HCT116 (cell line): ENCODE data around the gene TTYH2. TPM values are rescaled to one million over a fixed set of nuclear protein-coding genes. Genes with fewer than 3 reads are reported as not detected.

Experiments used
- ATAC-seq: fragments of 200-7000 bp; cut with Tn5 transposase; 2 replicates; pipeline ENCODE4 v1.9.1; 2020; ENCODE audit warnings: mild to moderate bottlenecking, moderate library complexity
- BruUV-seq: library from RNA; stranded (reverse); fragments of 400-500 nt; replicated peaks from 2 replicates; lab custom pipeline; 2021; lab: Mats Ljungman, UMichigan
- CTCF ChIA-PET: fragments of 300-600 bp; sonication (Branson Sonifier 250); formaldehyde crosslinking; loops from one replicate; lab custom pipeline; 2021; ENCODE audit warnings: antibody characterized with exemption; lab: Charles Lee
- POLR2A ChIA-PET: fragments of 300-600, 350-600 bp; sonication (Branson Sonifier 250); formaldehyde crosslinking; loops from one replicate; lab custom pipeline; 2021; ENCODE audit warnings: antibody characterized with exemption; lab: Charles Lee
- RAD21 ChIA-PET, 2 experiments: fragments of 300-600 bp; sonication (Branson Sonifier 250); formaldehyde crosslinking; loops; one replicate each; lab custom pipeline; 2023; ENCODE audit warnings: low total read pairs in 2 of 2; ENCODE audit not compliant: uncharacterized antibody in 2 of 2, unreplicated experiment in 2 of 2, low non-redundant PET in 1 of 2; lab: Charles Lee
- DNase-seq: peaks from one replicate; pipeline ENCODE4 v3.0.0-alpha.2; 2010; ENCODE audit warnings: low read depth, low spot score
- H2AFZ ChIP-seq: fragments of 200-600 bp; shearing (Covaris generic), sonication (generic); 2 replicates; pipeline ENCODE4 v1.6.1; 2017; ENCODE audit warnings: low read depth, mixed run types, mixed read lengths, antibody characterized with exemption, low read length; ENCODE audit not compliant: poor library complexity, severe bottlenecking
- H3K27ac ChIP-seq: 2 replicates; pipeline ENCODE4 v1.5.1; 2012; ENCODE audit warnings: low read depth, low read length
- H3K27me3 ChIP-seq: fragments of 200-600 bp; sonication (generic); 2 replicates; pipeline ENCODE4 v1.6.1; 2016; ENCODE audit warnings: mixed run types, low read length, mixed read lengths; ENCODE audit not compliant: insufficient read depth
- H3K36me3 ChIP-seq, 2 experiments: fragments of 200-500 bp in 1 of 2; fragments of 200-600 bp in 1 of 2; sonication (Bioruptor generic) in 1 of 2; sonication (generic) in 1 of 2; 2 replicates each; pipeline versions ENCODE4 v1.5.1 to v1.6.1; 2014 to 2016; ENCODE audit warnings: low read length in 2 of 2, inconsistent platforms in 1 of 2, mixed read lengths in 1 of 2, mixed run types in 1 of 2; ENCODE audit not compliant: insufficient read depth in 2 of 2, control insufficient read depth in 1 of 2
- H3K4me1 ChIP-seq, 2 experiments: fragments of 200-600 bp in 1 of 2; sonication (generic) in 1 of 2; 2 replicates each; pipeline versions ENCODE4 v1.5.1 to v1.6.1; 2012 to 2017; ENCODE audit warnings: low read length in 2 of 2, inconsistent platforms in 1 of 2, mild to moderate bottlenecking in 1 of 2, mixed read lengths in 1 of 2, mixed run types in 1 of 2, moderate library complexity in 1 of 2; ENCODE audit not compliant: insufficient read depth in 2 of 2, control insufficient read depth in 1 of 2
- H3K4me2 ChIP-seq: fragments of 200-600 bp; sonication (generic); 2 replicates; pipeline ENCODE4 v1.6.1; 2017; ENCODE audit warnings: mixed run types, low read length, mixed read lengths
- H3K4me3 ChIP-seq, 2 experiments: fragments of 200-600 bp in 1 of 2; sonication (generic) in 1 of 2; replicated peaks in 1 of 2; 2 replicates each; pipeline ENCODE4 v1.5.1; 2011 to 2016; ENCODE audit warnings: low read length in 2 of 2, control low read depth in 1 of 2, low read depth in 1 of 2, mild to moderate bottlenecking in 1 of 2, mixed read lengths in 1 of 2, mixed run types in 1 of 2
- H3K79me2 ChIP-seq: fragments of 200-600 bp; sonication (generic); 2 replicates; pipeline ENCODE4 v1.6.1; 2017; ENCODE audit warnings: mild to moderate bottlenecking, mixed run types, low read length, moderate library complexity, mixed read lengths; ENCODE audit not compliant: insufficient read depth
- H3K9ac ChIP-seq: fragments of 200-600 bp; sonication (generic); 2 replicates; pipeline ENCODE4 v1.6.1; 2016; ENCODE audit warnings: low read length, mixed read lengths
- H3K9me2 ChIP-seq: fragments of 200-600 bp; sonication (generic), shearing (Covaris generic); 2 replicates; pipeline ENCODE4 v1.6.1; 2017; ENCODE audit warnings: mixed run types, mild to moderate bottlenecking, moderate library complexity; ENCODE audit not compliant: insufficient read depth
- H3K9me3 ChIP-seq, 2 experiments: fragments of 200-500 bp in 1 of 2; fragments of 200-600 bp in 1 of 2; sonication (Bioruptor generic) in 1 of 2; sonication (generic) in 1 of 2; 2 replicates each; pipeline ENCODE4 v1.6.1; 2014 to 2017; ENCODE audit warnings: low read length in 2 of 2, mixed read lengths in 2 of 2, inconsistent platforms in 1 of 2, low read depth in 1 of 2, mild to moderate bottlenecking in 1 of 2, mixed run types in 1 of 2, moderate library complexity in 1 of 2; ENCODE audit not compliant: control insufficient read depth in 1 of 2, insufficient read depth in 1 of 2
- H4K20me1 ChIP-seq: fragments of 200-600 bp; sonication (generic), shearing (Covaris generic); 2 replicates; pipeline ENCODE4 v1.6.1; 2017; ENCODE audit warnings: mixed run types, mild to moderate bottlenecking, moderate library complexity; ENCODE audit not compliant: insufficient read depth
- ATF3 ChIP-seq: IDR thresholded peaks from 2 replicates; pipeline ENCODE4 v1.6.1; 2012
- CEBPB ChIP-seq: IDR thresholded peaks from 2 replicates; pipeline ENCODE4 v1.6.1; 2012; ENCODE audit warnings: low read depth
- EGR1 ChIP-seq: IDR thresholded peaks from 2 replicates; pipeline ENCODE4 v1.6.1; 2012; ENCODE audit warnings: low read depth
- FOSL1 ChIP-seq: IDR thresholded peaks from 2 replicates; pipeline ENCODE4 v1.6.1; 2012; ENCODE audit warnings: low read depth
- JUND ChIP-seq: IDR thresholded peaks from 2 replicates; pipeline ENCODE4 v1.6.1; 2012
- POLR2A ChIP-seq: IDR thresholded peaks from 2 replicates; pipeline ENCODE4 v1.7.0; 2011; ENCODE audit warnings: borderline replicate concordance; ENCODE audit not compliant: insufficient read depth, insufficient read length; ENCODE audit errors: extremely low read depth
- POLR2AphosphoS5 ChIP-seq: IDR thresholded peaks from 2 replicates; pipeline ENCODE4 v1.6.1; 2011; ENCODE audit warnings: mild to moderate bottlenecking, low read depth, low read length, moderate library complexity
- SP1 ChIP-seq: IDR thresholded peaks from 2 replicates; pipeline ENCODE4 v1.6.1; 2012; ENCODE audit warnings: low read depth
- SRF ChIP-seq: IDR thresholded peaks from 2 replicates; pipeline ENCODE4 v1.6.1; 2012; ENCODE audit warnings: low read depth
- TCF7L2 ChIP-seq: IDR thresholded peaks from 2 replicates; pipeline ENCODE4 v1.7.0; 2011; ENCODE audit warnings: borderline replicate concordance, inconsistent platforms; ENCODE audit not compliant: insufficient read depth, insufficient read length; ENCODE audit errors: extremely low read depth
- ZBTB33 ChIP-seq: IDR thresholded peaks from 2 replicates; pipeline ENCODE4 v1.6.1; 2011; ENCODE audit warnings: mild to moderate bottlenecking, low read length, moderate library complexity; ENCODE audit not compliant: insufficient replicate concordance; ENCODE audit errors: extremely low read depth
- ZFX ChIP-seq: fragments of 450-650 bp; IDR thresholded peaks from 2 replicates; pipeline ENCODE4 v1.6.1; 2017
- intact Hi-C: fragments of 100-400 bp; cut with micrococcal nuclease; formaldehyde crosslinking; loops from 2 replicates; pipeline ENCODE4 v1.10.0; 2022
- total RNA-seq: library from RNA; stranded (reverse); gene quantifications from one replicate; pipeline ENCODE4 v1.2.1, GENCODE V29; 2021; ENCODE audit not compliant: unreplicated experiment
- TF ChIP-seq, protein P1 (sequence below): IDR thresholded peaks from 2 replicates; pipeline ENCODE4 v1.6.1; 2012; ENCODE audit warnings: low read depth
- TF ChIP-seq, protein P2 (sequence below): IDR thresholded peaks from 2 replicates; pipeline ENCODE4 v1.6.1; 2012

TTYH2 gene
- total RNA-seq, 1 experiment from 2014 or later: 10.8 TPM

DNA sequence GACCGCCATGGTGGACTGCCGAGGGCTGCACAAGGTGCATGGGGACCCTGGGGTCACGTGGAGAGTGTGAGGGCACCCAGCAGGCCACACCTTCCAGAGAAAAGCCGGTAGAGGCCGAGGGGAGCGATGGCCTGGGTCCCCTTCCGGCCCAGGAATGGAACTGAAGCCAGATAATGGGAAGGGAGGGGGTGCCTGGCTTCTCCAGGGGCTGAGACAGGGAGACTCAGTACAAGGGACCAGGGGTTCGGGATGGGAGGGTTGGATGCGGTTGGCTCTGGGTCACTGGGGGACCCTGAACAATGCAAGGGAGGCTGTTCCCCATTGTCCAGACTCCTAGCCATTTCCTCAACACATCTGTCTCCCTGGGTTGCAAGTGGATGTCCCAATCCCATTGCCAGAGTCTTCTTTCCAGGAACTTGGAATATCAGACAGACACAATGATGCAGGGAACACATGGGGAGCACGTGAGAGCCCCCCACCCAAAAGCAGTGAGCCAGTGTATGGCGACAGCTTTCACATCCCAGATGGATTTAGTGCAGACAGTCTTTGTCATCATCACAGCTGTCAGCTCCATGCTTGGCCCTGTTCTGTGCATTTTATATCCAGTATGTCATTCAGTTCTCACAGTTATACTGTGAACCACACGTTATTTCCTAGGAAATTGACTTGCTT, 37.1 kb downstream of the TTYH2 start:
- H3K4me3 ChIP-seq: no peak overlapping the region
- H3K4me1 ChIP-seq: no peaks in the 10 kb centered on the region
- DNase-seq (no peak), ATAC-seq (no peak)
- no peaks in the 10 kb centered on the region for H4K20me1 ChIP-seq
- H2AFZ ChIP-seq: no peak overlapping the region
- H3K36me3 ChIP-seq: no peaks in the 10 kb centered on the region; a peak in 2 of 4 replicates
- no peaks in the 10 kb centered on the region for H3K9me3 ChIP-seq
- BruUV-seq: no TSS peak
- H3K27me3 ChIP-seq: no peaks in the 10 kb centered on the region
- CTCF ChIA-PET: no interaction called here
- H3K9ac ChIP-seq: no peak overlapping the region
- no peak overlapping the region for H3K27ac ChIP-seq
- H3K79me2 ChIP-seq: no peaks in the 10 kb centered on the region
- no peak overlapping the region for H3K4me2 ChIP-seq
- H3K9me2 ChIP-seq: no peaks in the 10 kb centered on the region
- RAD21 ChIA-PET: no interaction called here
- no peak for TF ChIP-seq TCF7L2
- no peak for TF ChIP-seq SP1
- TF ChIP-seq ZBTB33: no peak
- TF ChIP-seq, protein P1, sequence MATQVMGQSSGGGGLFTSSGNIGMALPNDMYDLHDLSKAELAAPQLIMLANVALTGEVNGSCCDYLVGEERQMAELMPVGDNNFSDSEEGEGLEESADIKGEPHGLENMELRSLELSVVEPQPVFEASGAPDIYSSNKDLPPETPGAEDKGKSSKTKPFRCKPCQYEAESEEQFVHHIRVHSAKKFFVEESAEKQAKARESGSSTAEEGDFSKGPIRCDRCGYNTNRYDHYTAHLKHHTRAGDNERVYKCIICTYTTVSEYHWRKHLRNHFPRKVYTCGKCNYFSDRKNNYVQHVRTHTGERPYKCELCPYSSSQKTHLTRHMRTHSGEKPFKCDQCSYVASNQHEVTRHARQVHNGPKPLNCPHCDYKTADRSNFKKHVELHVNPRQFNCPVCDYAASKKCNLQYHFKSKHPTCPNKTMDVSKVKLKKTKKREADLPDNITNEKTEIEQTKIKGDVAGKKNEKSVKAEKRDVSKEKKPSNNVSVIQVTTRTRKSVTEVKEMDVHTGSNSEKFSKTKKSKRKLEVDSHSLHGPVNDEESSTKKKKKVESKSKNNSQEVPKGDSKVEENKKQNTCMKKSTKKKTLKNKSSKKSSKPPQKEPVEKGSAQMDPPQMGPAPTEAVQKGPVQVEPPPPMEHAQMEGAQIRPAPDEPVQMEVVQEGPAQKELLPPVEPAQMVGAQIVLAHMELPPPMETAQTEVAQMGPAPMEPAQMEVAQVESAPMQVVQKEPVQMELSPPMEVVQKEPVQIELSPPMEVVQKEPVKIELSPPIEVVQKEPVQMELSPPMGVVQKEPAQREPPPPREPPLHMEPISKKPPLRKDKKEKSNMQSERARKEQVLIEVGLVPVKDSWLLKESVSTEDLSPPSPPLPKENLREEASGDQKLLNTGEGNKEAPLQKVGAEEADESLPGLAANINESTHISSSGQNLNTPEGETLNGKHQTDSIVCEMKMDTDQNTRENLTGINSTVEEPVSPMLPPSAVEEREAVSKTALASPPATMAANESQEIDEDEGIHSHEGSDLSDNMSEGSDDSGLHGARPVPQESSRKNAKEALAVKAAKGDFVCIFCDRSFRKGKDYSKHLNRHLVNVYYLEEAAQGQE: no peak
- TF ChIP-seq POLR2A: no peak
- no peak for TF ChIP-seq ZFX
- no peak for TF ChIP-seq POLR2AphosphoS5
- TF ChIP-seq SRF: no peak
- TF ChIP-seq, protein P2, sequence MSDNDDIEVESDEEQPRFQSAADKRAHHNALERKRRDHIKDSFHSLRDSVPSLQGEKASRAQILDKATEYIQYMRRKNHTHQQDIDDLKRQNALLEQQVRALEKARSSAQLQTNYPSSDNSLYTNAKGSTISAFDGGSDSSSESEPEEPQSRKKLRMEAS: no peak
- TF ChIP-seq ATF3: no peak
- no peak for TF ChIP-seq FOSL1
- TF ChIP-seq JUND: no peak
- TF ChIP-seq CEBPB: no peak
- TF ChIP-seq EGR1: no peak
- POLR2A ChIA-PET: no interaction called here
- intact Hi-C loops: no loop called here
